Neuronal stem cell (in vitro differentiated cells): ENCODE data around the gene HNF1B.

ENCODE experiments used
- DNase-seq: peaks from one replicate; pipeline ENCODE4 v3.0.0-alpha.2; 2013; ENCODE audit warnings: low spot score
- H2AFZ ChIP-seq: one replicate; pipeline ENCODE4 v1.6.1; 2013; ENCODE audit warnings: mild to moderate bottlenecking, low read length, inconsistent platforms
- H2AK5ac ChIP-seq: 2 replicates; pipeline ENCODE4 v1.6.1; 2013; ENCODE audit warnings: low read depth, mild to moderate bottlenecking, inconsistent platforms, low read length, moderate library complexity, mixed read lengths
- H2BK120ac ChIP-seq: 2 replicates; pipeline ENCODE4 v1.6.1; 2013; ENCODE audit warnings: low read depth, mild to moderate bottlenecking, inconsistent platforms, low read length, moderate library complexity, mixed read lengths
- H2BK12ac ChIP-seq: one replicate; pipeline ENCODE4 v1.6.1; 2013; ENCODE audit warnings: low read length, inconsistent platforms
- H2BK15ac ChIP-seq: 2 replicates; pipeline ENCODE4 v1.6.1; 2013; ENCODE audit warnings: mild to moderate bottlenecking, low read length, inconsistent platforms, mixed read lengths
- H2BK5ac ChIP-seq: one replicate; pipeline ENCODE4 v1.6.1; 2013; ENCODE audit warnings: inconsistent platforms, mild to moderate bottlenecking, low read length, moderate library complexity
- H3K14ac ChIP-seq: one replicate; pipeline ENCODE4 v1.6.1; 2013; ENCODE audit warnings: low read length, inconsistent platforms
- H3K18ac ChIP-seq: 2 replicates; pipeline ENCODE4 v1.6.1; 2013; ENCODE audit warnings: low read length, inconsistent platforms
- H3K23ac ChIP-seq: 2 replicates; pipeline ENCODE4 v1.6.1; 2013; ENCODE audit warnings: low read depth, mild to moderate bottlenecking, mixed read lengths, low read length, inconsistent platforms; ENCODE audit not compliant: poor library complexity
- H3K27ac ChIP-seq: replicated peaks from 3 replicates; pipeline ENCODE4 v1.5.1; 2013; ENCODE audit warnings: low read length, inconsistent platforms
- H3K27me3 ChIP-seq, 3 experiments: 2 replicates each; pipeline ENCODE4 v1.6.1; 2013; ENCODE audit warnings: low read length in 3 of 3, mild to moderate bottlenecking in 2 of 3, inconsistent platforms in 1 of 3, low read depth in 1 of 3, mixed read lengths in 1 of 3, moderate library complexity in 1 of 3; ENCODE audit not compliant: control insufficient read depth in 3 of 3, insufficient read depth in 3 of 3
- H3K36me3 ChIP-seq, 2 donors: replicated peaks in 1 of 2; 2 replicates each; pipeline ENCODE4 v1.6.1; 2013; ENCODE audit warnings: low read length in 2 of 2; ENCODE audit not compliant: control insufficient read depth in 2 of 2, insufficient read depth in 2 of 2
- H3K4ac ChIP-seq: 2 replicates; pipeline ENCODE4 v1.6.1; 2013; ENCODE audit warnings: inconsistent platforms, mild to moderate bottlenecking, low read length, moderate library complexity
- H3K4me1 ChIP-seq, 2 donors: 1 replicate in 1 of 2; 2 replicates in 1 of 2; pipeline ENCODE4 v1.6.1; 2013; ENCODE audit warnings: low read length in 2 of 2, low read depth in 1 of 2; ENCODE audit not compliant: control insufficient read depth in 2 of 2, insufficient read depth in 1 of 2
- H3K4me2 ChIP-seq: one replicate; pipeline ENCODE4 v1.6.1; 2013; ENCODE audit warnings: mild to moderate bottlenecking, low read length, inconsistent platforms; ENCODE audit not compliant: insufficient read depth, poor library complexity, severe bottlenecking
- H3K4me3 ChIP-seq, 2 donors: 2 replicates each; pipeline ENCODE4 v1.5.1; 2013; ENCODE audit warnings: low read length in 2 of 2, mild to moderate bottlenecking in 2 of 2, inconsistent platforms in 1 of 2, moderate library complexity in 1 of 2
- H3K79me1 ChIP-seq: one replicate; pipeline ENCODE4 v1.6.1; 2013; ENCODE audit warnings: low read depth, mild to moderate bottlenecking, inconsistent platforms, low read length, moderate library complexity
- H3K9ac ChIP-seq: one replicate; pipeline ENCODE4 v1.6.1; 2013; ENCODE audit warnings: mild to moderate bottlenecking, low read depth, low read length, inconsistent platforms; ENCODE audit not compliant: poor library complexity
- H3K9me3 ChIP-seq, 2 donors: replicated peaks in 1 of 2; 2 replicates each; pipeline versions ENCODE3 to v1.6.1; 2013; ENCODE audit warnings: low read length in 2 of 2, mild to moderate bottlenecking in 2 of 2, inconsistent platforms in 1 of 2, low read depth in 1 of 2, mixed read lengths in 1 of 2, moderate library complexity in 1 of 2; ENCODE audit not compliant: control insufficient read depth in 2 of 2, insufficient read depth in 1 of 2
- H4K8ac ChIP-seq: one replicate; pipeline ENCODE4 v1.6.1; 2013; ENCODE audit warnings: low read depth, mild to moderate bottlenecking, inconsistent platforms, low read length, moderate library complexity
- H4K91ac ChIP-seq: one replicate; pipeline ENCODE4 v1.6.1; 2013; ENCODE audit warnings: low read length, low read depth, mild to moderate bottlenecking, inconsistent platforms; ENCODE audit not compliant: poor library complexity
- WGBS, 2 donors: extraction: QIAGEN DNeasy Blood & Tissue Kit; methylation state at CpG; one replicate each; pipeline ENCODE4 v1.1.7; 2013; ENCODE audit warnings: missing lambda C conversion rate in 2 of 2, mixed read lengths in 1 of 2; ENCODE audit not compliant: insufficient read length in 2 of 2, insufficient replicate concordance in 1 of 2; ENCODE audit errors: extremely low coverage in 2 of 2; 5-methylcytosine and 5-hydroxymethylcytosine counted together

HNF1B gene

GRCh38 chr17:37693328-37693727, 51.5 kb downstream of the HNF1B start:
- Histone ChIP-seq H3K14ac (no peak overlapping the region), H3K27me3 (peaks cover 0 to 15% (median 0%) of the 10 kb centered on the region in 3 experiments), H2BK15ac (no peak overlapping the region), H2BK120ac (no peak overlapping the region), H2AFZ (no peak overlapping the region), H3K79me1 (no peaks in the 10 kb centered on the region), H3K4me2 (no peak overlapping the region), H4K8ac (no peak overlapping the region), H3K4ac (no peak overlapping the region), H3K4me1 (no peaks in the 10 kb centered on the region), H3K36me3 (no peaks in the 10 kb centered on the region), H3K9ac (no peak overlapping the region), H2BK5ac (no peak overlapping the region), H3K23ac (no peak overlapping the region), H3K27ac (no peak overlapping the region), H4K91ac (no peak overlapping the region), H2BK12ac (no peak overlapping the region), H3K4me3 (no peak overlapping the region), H3K9me3 (no peaks in the 10 kb centered on the region), H2AK5ac (no peak overlapping the region), H3K18ac (no peak overlapping the region)
- WGBS, 2 donors, result no CpG with 5 or more reads among the region's 5 CpGs
- no peak for DNase-seq

GRCh38 chr17:37691807-37692206, 53.1 kb downstream of the HNF1B start:
- Histone ChIP-seq H2AFZ (no peak overlapping the region), H2BK15ac (no peak overlapping the region)
- WGBS, 2 donors, result no CpG with 5 or more reads among the region's 6 CpGs

GRCh38 chr17:37689317-37689716, 55.5 kb downstream of the HNF1B start:
- no peak overlapping the region for H3K23ac ChIP-seq
- H3K27me3 ChIP-seq, result peaks cover 0 to 38% (median 0%) of the 10 kb centered on the region in 3 experiments
- no CpG with 5 or more reads among the region's 7 CpGs for WGBS, 2 donors
- no peak overlapping the region for H3K27ac ChIP-seq
- H2AFZ ChIP-seq, result no peak overlapping the region
- no peak overlapping the region for H3K14ac ChIP-seq
- H3K18ac ChIP-seq, result no peak overlapping the region
- no peak overlapping the region for H3K9ac ChIP-seq
- no peaks in the 10 kb centered on the region for H3K4me1 ChIP-seq
- H3K79me1 ChIP-seq, result no peaks in the 10 kb centered on the region
- H2BK5ac ChIP-seq, result no peak overlapping the region
- H2AK5ac ChIP-seq, result no peak overlapping the region
- H3K4me2 ChIP-seq, result no peak overlapping the region
- H3K36me3 ChIP-seq, result no peaks in the 10 kb centered on the region
- no peak overlapping the region for H3K4me3 ChIP-seq
- H2BK15ac ChIP-seq, result no peak overlapping the region
- H3K4ac ChIP-seq, result no peak overlapping the region
- H2BK120ac ChIP-seq, result no peak overlapping the region
- DNase-seq, result no peak
- no peak overlapping the region for H4K91ac ChIP-seq
- no peaks in the 10 kb centered on the region for H3K9me3 ChIP-seq
- no peak overlapping the region for H2BK12ac ChIP-seq
- no peak overlapping the region for H4K8ac ChIP-seq

More at GRCh38 chr17:37691807-37692206, 53.1 kb downstream of the HNF1B start:
- no peak overlapping the region for H4K8ac ChIP-seq
- no peaks in the 10 kb centered on the region for H3K9me3 ChIP-seq
- H3K14ac ChIP-seq, result no peak overlapping the region
- no peak overlapping the region for H3K9ac ChIP-seq
- DNase-seq, result no peak
- no peak overlapping the region for H3K23ac ChIP-seq
- H3K4me1 ChIP-seq, result no peaks in the 10 kb centered on the region
- H2BK12ac ChIP-seq, result no peak overlapping the region
- H3K4me2 ChIP-seq, result no peak overlapping the region
- no peak overlapping the region for H2AK5ac ChIP-seq
- peaks cover 0 to 20% (median 0%) of the 10 kb centered on the region in 3 experiments for H3K27me3 ChIP-seq
- no peak overlapping the region for H4K91ac ChIP-seq
- H3K18ac ChIP-seq, result peak overlapping the region; percentile 12
- no peak overlapping the region for H2BK120ac ChIP-seq
- no peaks in the 10 kb centered on the region for H3K36me3 ChIP-seq
- no peak overlapping the region for H3K4ac ChIP-seq
- H3K4me3 ChIP-seq, result peak overlapping the region in 1 of 2 donors; percentile 22
- H2BK5ac ChIP-seq, result no peak overlapping the region
- no peak overlapping the region for H3K27ac ChIP-seq
- no peaks in the 10 kb centered on the region for H3K79me1 ChIP-seq

- H3K27ac ChIP-seq, result no peak overlapping the region
Measured at GRCh38 chr17:37683454-37683984, 61.3 kb downstream of the HNF1B start.

More at GRCh38 chr17:37683454-37683984, 61.3 kb downstream of the HNF1B start:
- Histone ChIP-seq H4K91ac (no peak overlapping the region), H3K27me3 (peaks cover 0 to 27% (median 0%) of the 10 kb centered on the region in 3 experiments), H2BK12ac (no peak overlapping the region), H3K9ac (no peak overlapping the region), H3K4ac (no peak overlapping the region), H2BK120ac (no peak overlapping the region), H3K4me1 (no peaks in the 10 kb centered on the region), H3K4me3 (no peak overlapping the region), H2BK15ac (no peak overlapping the region), H3K79me1 (no peaks in the 10 kb centered on the region), H2BK5ac (no peak overlapping the region), H3K9me3 (no peaks in the 10 kb centered on the region), H3K4me2 (no peak overlapping the region), H3K23ac (no peak overlapping the region), H3K18ac (no peak overlapping the region), H2AK5ac (no peak overlapping the region), H2AFZ (no peak overlapping the region), H3K14ac (no peak overlapping the region), H4K8ac (no peak overlapping the region), H3K36me3 (no peaks in the 10 kb centered on the region)
- no CpG with 5 or more reads among the region's 9 CpGs for WGBS, 2 donors
- DNase-seq, result no peak
